HG03139 (cell line): Measurements from ENCODE around the gene KIF6.

Source experiments
- ATAC-seq: cut with Tn5 transposase; IDR thresholded peaks from one replicate; pipeline ENCODE4 v1.9.1; 2021; ENCODE audit not compliant: unreplicated experiment

Gene KIF6

GRCh38 chr6:39602601-39603519 lies 122.3 kb downstream of the KIF6 start:
- ATAC-seq: no peak

GRCh38 chr6:39599973-39600372 lies 125.2 kb downstream of the KIF6 start:
- ATAC-seq: no peak

GRCh38 chr6:39599341-39599740 lies 125.9 kb downstream of the KIF6 start:
- no peak for ATAC-seq

GRCh38 chr6:39594285-39594684 lies 130.9 kb downstream of the KIF6 start:
- no peak for ATAC-seq

- no peak for ATAC-seq
Measured at GRCh38 chr6:39593646-39594045, 131.6 kb downstream of the KIF6 start.

- no peak for ATAC-seq
Measured at GRCh38 chr6:39590871-39591393, 134.3 kb downstream of the KIF6 start.

GRCh38 chr6:39587080-39587479 lies 138.1 kb downstream of the KIF6 start:
- ATAC-seq: no peak

- no peak for ATAC-seq
Measured at GRCh38 chr6:39585641-39586040, 139.6 kb downstream of the KIF6 start.

GRCh38 chr6:39577446-39578165 lies 147.6 kb downstream of the KIF6 start:
- ATAC-seq: no peak

GRCh38 chr6:39576556-39577303 lies 148.5 kb downstream of the KIF6 start:
- no peak for ATAC-seq

GRCh38 chr6:39574991-39575390 lies 150.2 kb downstream of the KIF6 start:
- no peak for ATAC-seq

GRCh38 chr6:39573541-39573940 lies 151.7 kb downstream of the KIF6 start:
- no peak for ATAC-seq

GRCh38 chr6:39572661-39573340 lies 152.4 kb downstream of the KIF6 start:
- ATAC-seq: no peak

- no peak for ATAC-seq
Measured at GRCh38 chr6:39568896-39569295, 156.3 kb downstream of the KIF6 start.

- ATAC-seq: no peak
Measured at GRCh38 chr6:39567091-39567490, 158.1 kb downstream of the KIF6 start.

GRCh38 chr6:39566456-39566855 lies 158.8 kb downstream of the KIF6 start:
- no peak for ATAC-seq

- no peak for ATAC-seq
Measured at GRCh38 chr6:39565956-39566355, 159.3 kb downstream of the KIF6 start.

- ATAC-seq: no peak
Measured at GRCh38 chr6:39563566-39564311, 161.5 kb downstream of the KIF6 start.

GRCh38 chr6:39561536-39562266 lies 163.5 kb downstream of the KIF6 start:
- ATAC-seq: no peak
